ENCODE results near the gene CLDN9.
A peak's percentile ranks its signal among the peaks of the same experiment; 100 is the strongest.

The CLDN9 gene

DNA sequence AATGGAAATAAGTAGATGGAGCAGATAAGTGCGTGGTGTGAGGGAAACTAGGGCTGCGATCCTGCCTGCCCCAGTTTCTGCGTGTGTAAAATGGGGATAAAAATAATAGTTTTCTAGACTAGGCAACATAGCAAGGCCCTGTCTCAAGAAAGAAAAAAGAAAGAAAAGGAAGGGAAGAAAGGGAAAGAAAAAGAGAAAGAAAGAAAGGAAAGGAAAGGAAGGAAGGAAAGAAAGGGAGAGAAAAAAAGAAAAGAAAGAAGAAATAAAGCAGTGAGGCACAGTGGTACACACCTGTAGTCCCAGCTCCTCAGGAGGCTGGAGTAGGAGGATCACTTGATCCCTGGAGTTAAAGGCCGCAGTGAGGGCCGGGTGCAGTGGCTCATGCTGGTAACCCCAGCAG, 30.3 kb upstream of the CLDN9 start:
- no peak for ATAC-seq
- Mint-ChIP-seq H3K4me3 (peak overlapping the region; percentile 1), H3K9me3 (no peaks in the 10 kb centered on the region), H3K27me3 (peaks cover 31% of the 10 kb centered on the region), H3K27ac (no peak overlapping the region), H3K4me1 (peaks cover 23% of the 10 kb centered on the region), H3K36me3 (no peaks in the 10 kb centered on the region)

DNA sequence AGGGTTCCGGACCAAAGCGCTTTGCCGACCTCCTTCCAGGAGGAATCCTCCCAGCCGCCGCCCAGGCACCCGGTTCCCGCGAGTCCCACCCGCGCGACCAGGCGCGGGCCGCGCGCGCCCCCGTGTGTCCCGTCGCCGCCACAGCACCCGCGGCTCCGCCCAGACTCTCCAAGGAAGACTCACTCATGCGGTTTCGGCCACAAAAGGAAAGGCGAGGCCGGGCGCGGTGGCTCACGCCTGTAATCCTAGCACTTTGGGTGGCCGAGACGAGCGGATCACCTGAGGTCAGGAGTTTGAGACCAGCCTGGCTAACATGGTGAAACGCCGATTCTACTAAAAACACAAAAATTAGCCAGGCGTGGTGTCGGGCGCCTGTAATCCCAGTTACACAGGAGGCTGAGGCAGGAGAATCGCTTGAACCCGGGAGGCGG, 29.0 kb upstream of the CLDN9 start:
- Mint-ChIP-seq H3K27me3 (peaks cover 36% of the 10 kb centered on the region), H3K27ac (no peak overlapping the region), H3K9me3 (no peaks in the 10 kb centered on the region), H3K4me1 (peaks cover 23% of the 10 kb centered on the region), H3K36me3 (no peaks in the 10 kb centered on the region), H3K4me3 (peak overlapping the region; percentile 62)
- ATAC-seq, result peak; percentile 52

DNA sequence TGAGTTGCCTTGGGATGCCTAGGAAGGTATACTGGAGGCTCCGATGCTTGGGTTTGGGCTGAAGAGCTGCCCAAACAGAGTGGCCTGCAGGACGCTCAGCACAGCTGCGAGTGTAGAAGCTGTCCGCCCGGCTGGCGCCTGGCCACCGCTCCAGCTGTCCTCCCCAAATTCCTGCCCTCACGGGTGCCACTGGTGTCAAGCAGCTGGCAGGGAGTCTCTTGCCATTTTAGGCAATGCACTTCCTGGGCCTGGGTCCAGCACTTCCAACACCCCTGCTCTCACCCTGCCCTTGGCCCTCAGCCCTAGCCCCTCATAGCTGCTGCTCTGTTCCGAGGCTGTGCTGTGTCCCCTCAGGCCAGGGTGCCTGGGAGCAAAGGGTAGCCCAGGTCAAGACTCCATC, 27.3 kb upstream of the CLDN9 start:
- H3K4me1 Mint-ChIP-seq, result peaks cover 16% of the 10 kb centered on the region
- H3K36me3 Mint-ChIP-seq, result no peaks in the 10 kb centered on the region
- no peak overlapping the region for H3K4me3 Mint-ChIP-seq
- no peak for ATAC-seq
- H3K9me3 Mint-ChIP-seq, result no peaks in the 10 kb centered on the region
- no peak overlapping the region for H3K27ac Mint-ChIP-seq
- peaks cover 44% of the 10 kb centered on the region for H3K27me3 Mint-ChIP-seq

DNA sequence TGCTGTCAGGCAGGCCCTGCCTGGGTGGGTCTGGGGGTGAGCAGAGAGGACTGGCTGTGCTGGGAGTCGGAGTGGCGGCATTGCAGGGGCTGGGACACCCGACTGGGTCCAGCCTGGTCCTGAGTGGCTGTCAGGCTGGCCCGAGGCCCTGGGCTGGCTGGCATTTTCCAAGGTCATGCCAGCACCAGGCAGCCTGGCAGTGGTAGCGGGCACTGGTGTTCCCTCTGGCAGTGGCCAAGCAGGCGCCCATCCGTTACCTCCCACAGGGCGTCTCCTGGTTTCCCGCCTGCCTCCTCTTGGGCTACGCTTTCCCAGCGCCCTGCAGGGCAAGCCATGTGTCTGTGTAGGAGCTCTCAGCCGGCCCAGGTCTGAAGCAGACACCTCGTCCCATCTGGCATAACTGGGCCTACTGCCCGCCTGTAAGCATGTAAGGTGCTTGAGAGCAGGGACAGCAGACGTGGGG, 26.8 kb upstream of the CLDN9 start:
- Mint-ChIP-seq H3K4me3 (no peak overlapping the region), H3K9me3 (no peaks in the 10 kb centered on the region), H3K36me3 (no peaks in the 10 kb centered on the region), H3K27me3 (peaks cover 49% of the 10 kb centered on the region), H3K27ac (no peak overlapping the region), H3K4me1 (peaks cover 16% of the 10 kb centered on the region)
- ATAC-seq, result no peak

DNA sequence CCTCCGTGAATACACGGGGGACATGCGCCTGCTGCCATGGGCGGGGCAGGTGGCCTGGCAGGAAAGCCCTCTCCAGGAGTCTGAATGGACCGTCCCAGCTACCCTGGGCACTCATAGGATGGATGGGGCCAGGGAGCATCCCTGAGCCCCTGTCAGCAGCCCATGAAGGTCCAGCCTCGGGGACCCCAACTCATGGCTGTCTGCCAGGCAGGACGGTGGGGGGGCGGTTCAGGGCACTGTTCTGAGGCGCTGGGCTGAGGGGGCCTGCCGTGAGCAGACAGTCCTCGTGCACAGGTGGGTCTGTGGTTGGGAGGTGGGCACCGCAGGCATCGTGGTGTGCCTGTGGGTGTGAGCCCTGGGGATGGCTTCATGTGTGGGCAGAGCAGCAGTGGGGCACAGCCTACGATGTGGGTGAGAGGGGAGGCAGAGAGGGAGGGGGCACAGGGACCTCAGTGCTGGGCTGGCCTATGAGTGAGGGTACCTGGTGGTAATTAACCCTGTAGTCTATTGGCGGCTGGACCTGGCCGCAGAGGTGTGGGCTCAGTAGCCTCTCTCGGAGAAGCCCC, 26.0 kb upstream of the CLDN9 start:
- H3K27ac Mint-ChIP-seq, result no peak overlapping the region
- no peak overlapping the region for H3K4me3 Mint-ChIP-seq
- H3K4me1 Mint-ChIP-seq, result peaks cover 16% of the 10 kb centered on the region
- H3K36me3 Mint-ChIP-seq, result no peaks in the 10 kb centered on the region
- no peaks in the 10 kb centered on the region for H3K9me3 Mint-ChIP-seq
- H3K27me3 Mint-ChIP-seq, result peaks cover 55% of the 10 kb centered on the region
- ATAC-seq, result no peak

DNA sequence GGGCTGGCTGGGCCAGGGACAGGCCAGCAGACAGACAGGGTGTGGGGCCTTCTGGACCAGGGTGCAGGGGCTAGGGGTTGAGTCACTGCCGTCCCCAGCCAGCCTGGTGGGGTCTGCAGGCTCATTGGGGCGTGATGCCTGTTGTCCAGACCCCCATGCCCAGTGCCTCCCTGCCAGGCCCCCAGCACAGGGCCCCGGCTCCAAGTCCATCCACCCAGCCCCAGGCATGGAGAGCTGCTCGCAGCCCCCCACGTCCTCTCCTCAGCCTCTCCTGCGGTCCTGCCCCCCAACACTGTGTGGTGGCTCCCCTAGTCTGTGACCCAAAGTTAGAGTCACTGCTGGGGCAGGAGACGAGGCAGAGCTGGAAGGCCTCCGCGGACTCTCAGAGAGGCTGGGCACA, 25.4 kb upstream of the CLDN9 start:
- ATAC-seq, result no peak
- no peak overlapping the region for H3K4me3 Mint-ChIP-seq
- no peaks in the 10 kb centered on the region for H3K9me3 Mint-ChIP-seq
- peaks cover 61% of the 10 kb centered on the region for H3K27me3 Mint-ChIP-seq
- H3K36me3 Mint-ChIP-seq, result no peaks in the 10 kb centered on the region
- no peak overlapping the region for H3K27ac Mint-ChIP-seq
- H3K4me1 Mint-ChIP-seq, result peaks cover 15% of the 10 kb centered on the region

DNA sequence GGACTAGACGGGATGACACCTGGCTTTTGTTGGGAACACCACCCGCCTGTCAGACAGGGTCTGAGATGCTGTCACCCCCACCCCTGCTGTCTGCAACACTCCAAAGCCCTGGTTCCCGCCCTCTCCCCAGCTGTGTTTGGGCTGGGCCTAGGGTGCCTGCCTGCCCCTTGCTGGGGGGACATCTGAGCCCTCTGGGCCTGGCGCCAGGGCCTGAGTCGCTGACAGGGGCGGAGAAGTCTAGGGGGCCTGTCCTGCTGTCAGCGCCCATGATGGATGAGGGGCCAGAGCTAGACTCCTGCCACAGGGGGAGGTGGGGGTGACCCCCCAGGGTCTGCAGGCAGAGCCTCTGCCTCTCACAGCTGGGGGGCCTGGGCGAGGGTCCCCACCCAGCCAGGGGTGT, 24.9 kb upstream of the CLDN9 start:
- H3K27ac Mint-ChIP-seq, result no peak overlapping the region
- peaks cover 10% of the 10 kb centered on the region for H3K4me1 Mint-ChIP-seq
- no peak overlapping the region for H3K4me3 Mint-ChIP-seq
- H3K36me3 Mint-ChIP-seq, result no peaks in the 10 kb centered on the region
- no peaks in the 10 kb centered on the region for H3K9me3 Mint-ChIP-seq
- H3K27me3 Mint-ChIP-seq, result peaks cover 63% of the 10 kb centered on the region
- peak; percentile 13 for ATAC-seq

DNA sequence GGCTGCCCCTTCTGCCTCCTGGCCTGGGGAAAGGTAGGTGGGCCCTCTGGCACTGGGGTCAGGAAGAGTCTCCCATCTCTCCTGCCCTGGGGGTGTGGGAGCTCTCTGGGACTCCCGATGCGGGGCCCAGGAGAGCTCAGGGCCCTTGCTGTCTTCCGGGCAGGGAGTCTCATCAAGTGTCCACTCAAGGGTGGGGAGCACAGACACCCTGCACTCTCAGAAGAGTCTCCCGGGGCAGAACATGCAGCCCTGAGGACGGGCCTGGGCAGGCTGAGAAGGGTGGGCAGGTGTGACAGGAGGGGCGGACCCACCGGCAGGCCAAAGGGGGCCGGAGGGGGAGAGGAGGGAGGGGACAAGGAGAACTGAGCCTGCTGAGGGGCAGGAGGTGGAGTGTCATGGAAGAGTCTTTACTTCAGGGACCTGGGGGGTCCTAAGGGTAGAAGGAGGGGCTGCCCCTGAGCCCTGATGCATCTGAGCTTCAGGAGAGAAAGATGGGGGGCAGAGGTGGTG, 24.1 kb upstream of the CLDN9 start:
- no peaks in the 10 kb centered on the region for H3K36me3 Mint-ChIP-seq

DNA sequence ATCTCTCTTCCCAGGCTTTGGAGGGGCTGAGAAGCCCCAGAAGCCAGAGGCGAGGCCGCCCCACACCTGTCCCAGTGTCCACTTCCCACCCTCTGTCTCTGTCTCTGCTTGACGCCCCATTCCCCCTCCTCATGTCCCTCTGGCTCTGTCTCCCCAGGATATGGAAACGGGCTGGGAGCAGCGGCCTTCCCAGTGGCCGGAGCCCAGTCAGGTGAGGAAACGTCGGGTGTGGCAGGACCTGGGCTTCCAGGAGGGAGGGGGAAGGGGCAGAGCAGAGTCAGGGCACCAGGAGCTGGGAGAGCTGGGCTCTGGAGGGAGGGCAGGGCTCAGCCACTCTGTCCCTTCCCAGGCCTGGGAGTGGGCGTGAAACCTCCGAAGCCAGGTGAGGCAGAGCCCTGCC, 21.8 kb upstream of the CLDN9 start:
- no peaks in the 10 kb centered on the region for H3K36me3 Mint-ChIP-seq
- H3K4me1 Mint-ChIP-seq, result no peaks in the 10 kb centered on the region
- ATAC-seq, result no peak
- H3K27me3 Mint-ChIP-seq, result peaks cover 66% of the 10 kb centered on the region
- no peak overlapping the region for H3K27ac Mint-ChIP-seq
- no peak overlapping the region for H3K4me3 Mint-ChIP-seq
- H3K9me3 Mint-ChIP-seq, result no peaks in the 10 kb centered on the region

More for the DNA sequence above, 24.1 kb upstream of the CLDN9 start:
- no peak for ATAC-seq
- Mint-ChIP-seq H3K27me3 (peaks cover 63% of the 10 kb centered on the region), H3K4me3 (no peak overlapping the region), H3K27ac (no peak overlapping the region), H3K9me3 (no peaks in the 10 kb centered on the region), H3K4me1 (peaks cover 4% of the 10 kb centered on the region)

DNA sequence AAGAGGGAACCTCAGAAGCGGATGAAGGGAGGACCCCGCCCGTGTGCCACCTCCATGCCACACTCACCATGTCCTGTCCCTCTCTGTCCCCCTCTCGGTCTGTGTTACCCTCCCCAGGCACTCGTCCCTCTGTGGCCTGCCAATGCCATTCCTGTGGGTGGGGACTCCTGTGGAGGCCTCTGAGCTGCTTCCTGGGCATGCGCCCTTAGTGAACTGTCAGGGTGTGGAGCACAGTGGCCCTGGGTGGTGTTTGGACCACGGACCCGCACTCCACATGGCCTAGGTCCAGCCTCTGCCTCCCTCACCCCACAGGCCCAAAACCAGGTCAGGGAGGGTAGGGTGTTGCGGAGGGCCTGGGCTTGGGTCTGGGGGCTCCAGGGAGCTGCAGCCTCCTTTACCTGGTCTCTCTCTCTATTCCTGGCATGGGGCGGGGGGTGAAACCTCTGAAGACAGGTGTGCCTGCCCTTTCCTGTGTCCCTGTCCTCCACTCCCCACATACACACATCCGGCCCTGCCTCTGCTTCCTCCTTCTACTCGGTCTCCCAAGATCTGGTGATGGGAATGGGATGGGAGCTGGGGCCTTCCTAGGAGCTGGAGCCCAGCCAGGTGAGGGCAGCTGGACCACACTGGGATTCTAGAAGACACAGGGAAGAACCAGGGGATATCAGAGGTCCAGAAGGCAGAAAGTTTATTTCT, 21.0 kb upstream of the CLDN9 start:
- H3K36me3 Mint-ChIP-seq, result no peaks in the 10 kb centered on the region
- no peaks in the 10 kb centered on the region for H3K9me3 Mint-ChIP-seq
- no peaks in the 10 kb centered on the region for H3K4me1 Mint-ChIP-seq
- peaks cover 68% of the 10 kb centered on the region for H3K27me3 Mint-ChIP-seq
- no peak overlapping the region for H3K27ac Mint-ChIP-seq
- ATAC-seq, result no peak
- H3K4me3 Mint-ChIP-seq, result no peak overlapping the region

DNA sequence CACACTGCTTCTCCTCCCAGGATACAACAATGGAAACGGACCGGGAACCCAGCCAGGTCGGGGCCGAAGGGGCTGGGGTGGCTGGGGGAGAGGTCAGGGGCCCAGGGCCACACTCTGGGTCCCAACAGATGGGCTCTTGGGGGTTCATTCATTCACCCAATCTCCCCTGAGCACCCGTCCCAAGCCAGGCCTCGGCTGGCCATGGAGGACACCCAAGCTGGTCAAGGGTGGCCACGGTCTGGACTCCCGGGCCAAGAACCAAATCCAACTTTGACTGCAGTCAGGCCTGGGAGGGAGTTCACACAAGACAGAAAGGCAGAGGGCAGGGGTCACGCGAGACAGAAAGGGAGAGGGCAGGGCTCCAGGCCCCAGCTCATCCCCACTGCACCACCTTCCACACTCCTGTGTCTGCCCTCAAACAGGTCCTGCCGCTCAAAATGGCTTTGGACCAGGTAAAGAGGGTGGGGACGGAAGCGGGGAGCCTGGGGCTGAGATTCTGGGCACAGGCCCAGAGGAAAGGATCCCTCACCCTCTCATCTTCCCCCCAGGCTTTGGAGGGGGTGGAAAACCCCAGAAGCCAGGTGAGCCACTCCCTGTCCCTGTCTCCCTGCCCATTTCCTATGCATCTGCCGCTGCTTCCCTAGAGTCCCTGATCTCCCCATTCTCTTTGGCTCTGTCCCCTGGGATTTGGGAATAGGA, 20.2 kb upstream of the CLDN9 start:
- Mint-ChIP-seq H3K36me3 (no peaks in the 10 kb centered on the region), H3K27ac (no peak overlapping the region), H3K9me3 (no peaks in the 10 kb centered on the region), H3K27me3 (peaks cover 63% of the 10 kb centered on the region), H3K4me3 (no peak overlapping the region), H3K4me1 (no peaks in the 10 kb centered on the region)
- no peak for ATAC-seq

DNA sequence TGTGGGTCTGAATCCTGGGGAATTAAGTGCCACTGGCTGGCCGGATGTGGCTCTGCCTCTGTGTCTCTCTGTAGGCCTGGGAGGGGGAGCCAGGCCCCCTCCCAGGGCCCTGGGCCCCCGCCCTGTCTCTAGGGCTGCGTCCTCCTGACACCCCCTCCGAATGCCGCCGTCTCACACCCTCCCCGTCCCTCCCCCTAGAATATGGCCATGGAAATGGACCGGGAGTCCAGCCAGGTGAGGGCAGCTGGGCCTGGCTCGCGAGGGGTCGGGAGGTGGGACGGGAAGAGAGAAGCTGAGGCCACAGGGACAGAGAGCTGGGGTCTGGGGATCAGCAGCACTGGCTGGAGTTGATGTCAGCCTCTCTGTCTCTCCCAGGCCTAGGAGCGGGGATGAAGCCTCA, 16.4 kb upstream of the CLDN9 start:
- Mint-ChIP-seq H3K9me3 (no peaks in the 10 kb centered on the region), H3K27ac (no peak overlapping the region), H3K4me3 (no peak overlapping the region), H3K4me1 (no peaks in the 10 kb centered on the region), H3K36me3 (no peaks in the 10 kb centered on the region), H3K27me3 (peaks cover 59% of the 10 kb centered on the region)
- no peak for ATAC-seq

DNA sequence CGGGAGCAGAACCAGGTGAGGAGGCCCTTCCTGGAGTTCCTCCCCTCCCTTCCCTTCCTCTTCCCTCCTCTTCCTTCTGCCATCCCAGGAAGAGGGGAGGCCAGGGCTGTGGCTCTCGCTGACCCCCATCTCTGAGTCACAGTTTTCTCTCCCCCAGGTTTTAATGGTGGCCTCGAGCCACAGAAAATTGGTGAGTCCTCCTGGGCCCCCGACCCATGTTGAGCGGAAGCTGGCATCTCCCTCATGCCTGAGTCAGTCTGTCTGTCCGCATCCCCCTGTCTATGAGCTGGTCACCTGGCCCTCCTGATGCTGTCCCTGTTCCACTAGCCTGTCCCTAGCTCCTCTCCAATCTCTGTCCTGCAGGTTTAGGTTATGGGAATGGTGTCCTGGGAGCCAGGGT, 12.8 kb upstream of the CLDN9 start:
- Mint-ChIP-seq H3K27ac (no peak overlapping the region), H3K9me3 (no peaks in the 10 kb centered on the region), H3K4me1 (peaks cover 5% of the 10 kb centered on the region), H3K27me3 (peaks cover 53% of the 10 kb centered on the region), H3K36me3 (no peaks in the 10 kb centered on the region), H3K4me3 (no peak overlapping the region)
- no peak for ATAC-seq

DNA sequence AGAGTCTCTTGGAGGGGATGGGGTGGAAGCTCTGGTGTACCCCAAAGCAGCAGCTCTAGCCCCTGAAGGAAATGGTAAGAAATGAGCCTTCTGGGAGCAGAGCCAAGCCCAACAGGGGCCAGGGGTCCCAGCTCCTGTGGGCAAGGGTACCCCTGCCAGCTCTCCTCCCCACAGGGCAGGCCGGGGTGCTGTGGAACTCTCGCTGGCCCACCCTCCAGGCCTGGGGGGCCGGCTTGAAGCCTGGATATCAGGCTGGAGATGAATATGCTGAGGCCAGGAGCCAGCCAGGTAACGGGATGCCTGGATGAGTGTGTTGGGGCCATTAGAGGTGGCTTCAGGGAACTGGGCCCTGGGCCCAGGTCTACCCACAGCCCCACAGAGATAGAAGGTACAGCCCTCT, 12.2 kb upstream of the CLDN9 start:
- Mint-ChIP-seq H3K27me3 (peaks cover 57% of the 10 kb centered on the region), H3K4me1 (peaks cover 7% of the 10 kb centered on the region), H3K9me3 (no peaks in the 10 kb centered on the region), H3K4me3 (no peak overlapping the region), H3K36me3 (no peaks in the 10 kb centered on the region), H3K27ac (no peak overlapping the region)
- no peak for ATAC-seq

DNA sequence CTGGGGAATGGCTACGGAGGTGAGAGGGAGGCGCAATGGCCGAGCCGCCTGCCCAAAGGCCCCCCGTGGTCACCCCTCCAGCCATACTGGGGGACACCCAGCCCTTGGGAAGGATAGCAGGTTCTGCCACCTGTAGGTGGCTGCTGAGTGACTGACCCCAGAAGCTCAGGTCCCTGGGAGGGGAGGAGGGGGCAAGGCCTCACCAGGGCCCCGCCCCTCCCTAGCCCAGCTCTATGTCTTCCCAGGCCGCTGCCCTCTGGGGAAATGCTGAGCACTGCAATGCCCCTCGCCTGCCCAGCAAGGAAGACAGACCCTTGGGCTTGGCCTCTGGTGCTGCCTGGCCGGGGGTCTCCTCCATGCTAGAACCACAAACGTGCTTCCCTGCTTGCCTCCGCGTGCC, 11.4 kb upstream of the CLDN9 start:
- no peak overlapping the region for H3K27ac Mint-ChIP-seq
- no peak for ATAC-seq
- peaks cover 56% of the 10 kb centered on the region for H3K27me3 Mint-ChIP-seq
- H3K4me3 Mint-ChIP-seq, result no peak overlapping the region
- H3K4me1 Mint-ChIP-seq, result peaks cover 7% of the 10 kb centered on the region
- no peaks in the 10 kb centered on the region for H3K36me3 Mint-ChIP-seq
- H3K9me3 Mint-ChIP-seq, result no peaks in the 10 kb centered on the region

Measured in stimulated activated memory B cell treated with anti-CD40 and anti-IgM and Interleukin-4, amounts not matched to agents 10 μg/mL and 1 μg/mL and 100 μg/mL, for 72 hours (primary cell).